Astrocyte (in vitro differentiated cells and primary cell): ENCODE measurements around the gene ATP8B4.

Experiments
- CTCF ChIP-seq: IDR thresholded peaks from 2 replicates; pipeline ENCODE4 v1.5.1; 2011; ENCODE audit warnings: low read depth, mild to moderate bottlenecking, inconsistent platforms, low read length, moderate library complexity; ENCODE audit not compliant: insufficient read depth
- EZH2 ChIP-seq: IDR thresholded peaks from 2 replicates; pipeline ENCODE4 v1.6.1; 2012; ENCODE audit warnings: mild to moderate bottlenecking, low read length, inconsistent platforms; ENCODE audit not compliant: insufficient read depth

- TF ChIP-seq EZH2: no peak
- TF ChIP-seq CTCF: no peak
Measured at GRCh38 chr15:50017522-50017921, 101.5 kb downstream of the ATP8B4 start.
